GM12874 (cell line): Measurements from ENCODE around the gene PAQR8.

Experiments
- CTCF ChIP-seq: IDR thresholded peaks from 2 replicates; pipeline ENCODE4 v1.5.1; 2011; ENCODE audit warnings: low read depth, mild to moderate bottlenecking, control low read depth, low read length, moderate library complexity; ENCODE audit not compliant: insufficient read depth

Gene PAQR8

GRCh38 chr6:52384145-52384766 lies 22.3 kb downstream of the PAQR8 start:
- no peak for TF ChIP-seq CTCF

- no peak for TF ChIP-seq CTCF
Observed at GRCh38 chr6:52385074-52385473, 23.1 kb downstream of the PAQR8 start.

- TF ChIP-seq CTCF = no peak
Observed at GRCh38 chr6:52388790-52389189, 26.8 kb downstream of the PAQR8 start.

GRCh38 chr6:52389264-52389625 lies 27.3 kb downstream of the PAQR8 start:
- no peak for TF ChIP-seq CTCF

GRCh38 chr6:52389626-52390360 lies 27.8 kb downstream of the PAQR8 start:
- TF ChIP-seq CTCF = no peak

GRCh38 chr6:52390361-52390727 lies 28.4 kb downstream of the PAQR8 start:
- no peak for TF ChIP-seq CTCF

- no peak for TF ChIP-seq CTCF
Observed at GRCh38 chr6:52391599-52391998, 29.6 kb downstream of the PAQR8 start.
